WI38 (cell line): ENCODE data around the gene PDZRN3.

Source experiments
- H3K4me3 ChIP-seq: 2 replicates; pipeline ENCODE4 v1.5.1; 2011; ENCODE audit warnings: low read depth, mild to moderate bottlenecking, control low read depth, low read length
- TF ChIP-seq, protein P1 (sequence below): IDR thresholded peaks from 2 replicates; pipeline ENCODE4 v1.5.1; 2012; ENCODE audit warnings: low read depth, mild to moderate bottlenecking, control low read depth, low read length

Gene PDZRN3

DNA sequence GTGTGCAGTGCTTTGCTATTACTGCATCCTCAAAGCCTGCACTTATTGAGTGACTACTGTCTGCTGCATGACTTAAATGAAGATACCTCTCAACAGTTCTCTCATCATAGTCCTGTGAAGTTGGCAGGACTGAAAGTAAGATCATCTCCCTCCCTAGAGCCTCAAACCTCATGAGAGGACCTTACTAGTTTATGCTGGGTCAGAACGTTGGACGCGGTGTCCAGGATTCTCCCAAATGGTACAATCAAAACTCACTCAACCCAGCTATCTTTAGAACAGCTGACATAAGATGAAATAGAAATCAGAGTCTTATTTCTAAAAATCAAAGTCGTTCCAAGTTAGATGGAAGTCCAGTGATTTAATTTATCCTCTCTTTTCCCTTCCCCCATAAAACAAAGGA is 219.7 kb downstream of the PDZRN3 start:
- TF ChIP-seq, protein P1, sequence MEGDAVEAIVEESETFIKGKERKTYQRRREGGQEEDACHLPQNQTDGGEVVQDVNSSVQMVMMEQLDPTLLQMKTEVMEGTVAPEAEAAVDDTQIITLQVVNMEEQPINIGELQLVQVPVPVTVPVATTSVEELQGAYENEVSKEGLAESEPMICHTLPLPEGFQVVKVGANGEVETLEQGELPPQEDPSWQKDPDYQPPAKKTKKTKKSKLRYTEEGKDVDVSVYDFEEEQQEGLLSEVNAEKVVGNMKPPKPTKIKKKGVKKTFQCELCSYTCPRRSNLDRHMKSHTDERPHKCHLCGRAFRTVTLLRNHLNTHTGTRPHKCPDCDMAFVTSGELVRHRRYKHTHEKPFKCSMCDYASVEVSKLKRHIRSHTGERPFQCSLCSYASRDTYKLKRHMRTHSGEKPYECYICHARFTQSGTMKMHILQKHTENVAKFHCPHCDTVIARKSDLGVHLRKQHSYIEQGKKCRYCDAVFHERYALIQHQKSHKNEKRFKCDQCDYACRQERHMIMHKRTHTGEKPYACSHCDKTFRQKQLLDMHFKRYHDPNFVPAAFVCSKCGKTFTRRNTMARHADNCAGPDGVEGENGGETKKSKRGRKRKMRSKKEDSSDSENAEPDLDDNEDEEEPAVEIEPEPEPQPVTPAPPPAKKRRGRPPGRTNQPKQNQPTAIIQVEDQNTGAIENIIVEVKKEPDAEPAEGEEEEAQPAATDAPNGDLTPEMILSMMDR: no peak
- no peak overlapping the region for H3K4me3 ChIP-seq

DNA sequence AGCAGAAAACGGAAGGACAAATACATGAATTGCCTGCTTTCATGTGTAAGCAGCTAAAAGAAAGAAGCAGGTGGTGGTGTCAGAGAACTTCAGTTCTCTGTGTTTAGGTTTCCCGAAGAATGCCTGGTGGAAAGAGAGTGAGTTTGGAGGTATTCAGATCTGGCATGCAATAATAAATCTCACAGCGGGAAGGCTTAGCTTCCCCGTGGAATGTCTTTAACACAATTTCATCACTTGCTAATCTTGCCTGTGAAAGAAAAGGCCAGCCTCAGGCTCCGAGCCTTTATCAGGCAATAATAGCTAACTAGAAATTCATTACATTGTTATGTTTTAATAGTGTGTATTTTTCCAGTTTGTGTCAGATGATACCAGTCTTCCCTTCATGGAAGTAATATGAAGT is 220.3 kb downstream of the PDZRN3 start:
- TF ChIP-seq, protein P1: no peak
- no peak overlapping the region for H3K4me3 ChIP-seq

DNA sequence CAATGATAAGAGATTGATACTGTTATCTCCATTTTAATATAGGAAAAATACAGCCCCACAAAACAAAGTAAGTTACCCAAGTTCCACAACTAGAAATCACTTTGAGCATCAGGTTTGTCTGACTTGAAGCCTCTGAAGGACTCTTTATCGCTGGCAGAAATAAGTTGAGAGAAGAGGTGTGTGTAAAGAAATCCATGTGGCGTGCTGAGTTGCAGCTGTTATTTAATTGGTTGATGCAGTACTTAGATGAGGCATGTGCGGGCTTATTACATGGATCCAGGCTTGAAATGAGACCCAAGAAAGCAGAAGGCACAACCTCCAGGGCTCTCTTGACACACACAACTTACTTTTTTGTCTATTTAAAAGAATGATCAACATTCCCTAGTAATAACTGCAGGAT is 221.3 kb downstream of the PDZRN3 start:
- no peak overlapping the region for H3K4me3 ChIP-seq
- TF ChIP-seq, protein P1: no peak

DNA sequence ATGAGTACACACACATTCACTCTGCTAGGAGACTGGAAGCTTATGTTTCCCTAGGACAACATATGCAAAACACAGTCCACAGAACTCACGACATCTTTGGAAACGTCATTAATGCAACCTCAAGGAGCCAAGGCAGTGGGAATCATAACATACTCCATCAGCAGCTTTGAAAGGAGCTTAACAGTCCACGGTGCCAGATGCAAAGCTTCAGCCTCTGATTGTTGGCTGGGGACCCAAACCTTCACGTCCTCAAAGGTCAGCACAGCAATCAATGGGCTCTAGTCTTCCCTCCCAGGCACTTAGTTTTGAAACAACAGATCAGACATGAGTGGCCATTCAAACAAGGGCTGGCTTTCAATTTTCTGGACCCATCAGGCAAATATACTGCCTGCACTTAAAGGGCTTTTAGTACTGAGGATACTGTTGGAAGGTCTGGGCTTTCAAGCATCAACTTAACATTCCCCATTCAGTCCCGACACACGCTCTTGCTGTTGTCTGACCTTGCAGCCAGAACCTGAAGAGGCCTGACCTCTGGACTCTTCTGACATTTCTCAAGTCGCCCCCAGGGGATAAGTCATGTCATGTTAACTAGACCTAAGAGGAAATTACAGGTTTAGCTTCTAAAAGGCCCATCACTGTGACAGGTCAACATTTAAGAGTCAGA is 223.0 kb downstream of the PDZRN3 start:
- TF ChIP-seq, protein P1: no peak
- H3K4me3 ChIP-seq: no peak overlapping the region

DNA sequence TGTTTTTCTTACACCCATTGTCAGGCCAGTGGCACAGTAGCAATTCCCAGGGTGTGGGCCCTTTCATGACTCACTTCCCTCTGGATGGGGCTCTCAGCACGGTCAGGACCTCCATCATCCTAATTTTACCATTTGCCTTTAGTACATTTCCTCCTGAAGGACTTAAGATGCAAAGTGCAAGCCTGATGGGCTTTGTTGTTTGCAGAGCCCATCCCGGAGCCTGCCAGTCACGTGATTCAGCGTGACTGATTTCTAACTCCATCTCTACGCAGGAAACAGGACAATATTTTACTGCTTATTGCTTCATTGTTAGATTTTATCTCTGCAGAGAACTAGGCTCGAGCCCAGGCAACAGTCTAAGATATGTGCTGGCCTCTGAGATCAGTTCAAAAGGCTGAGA is 223.7 kb downstream of the PDZRN3 start:
- TF ChIP-seq, protein P1: no peak
- H3K4me3 ChIP-seq: no peak overlapping the region

DNA sequence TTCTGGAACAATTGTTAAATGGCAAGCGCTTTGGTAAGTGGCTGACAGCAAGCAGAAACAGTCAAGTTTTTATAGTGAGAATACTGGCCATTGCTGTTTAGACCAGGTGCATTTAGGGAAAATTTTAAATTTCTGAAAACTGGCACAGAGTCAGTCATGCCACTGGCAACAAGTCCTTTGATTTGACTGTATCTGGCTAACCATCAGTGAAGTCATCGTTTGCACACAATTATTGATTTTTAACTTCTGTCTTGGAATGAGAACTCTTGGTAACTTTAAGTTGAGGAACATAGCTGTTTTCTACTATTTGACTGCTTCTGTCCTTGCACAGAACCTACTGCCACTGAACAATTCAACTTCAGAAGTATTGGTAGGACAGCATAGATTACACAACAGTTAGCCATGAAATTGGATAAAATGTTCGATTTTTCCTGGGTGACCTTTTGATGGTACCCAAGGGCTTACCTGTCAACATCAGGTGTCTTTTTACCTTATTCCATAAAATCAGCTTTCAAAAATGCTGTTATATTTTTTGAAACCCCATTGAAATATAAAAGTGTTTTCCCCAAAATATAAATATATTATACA is 225.0 kb downstream of the PDZRN3 start:
- TF ChIP-seq, protein P1: no peak

DNA sequence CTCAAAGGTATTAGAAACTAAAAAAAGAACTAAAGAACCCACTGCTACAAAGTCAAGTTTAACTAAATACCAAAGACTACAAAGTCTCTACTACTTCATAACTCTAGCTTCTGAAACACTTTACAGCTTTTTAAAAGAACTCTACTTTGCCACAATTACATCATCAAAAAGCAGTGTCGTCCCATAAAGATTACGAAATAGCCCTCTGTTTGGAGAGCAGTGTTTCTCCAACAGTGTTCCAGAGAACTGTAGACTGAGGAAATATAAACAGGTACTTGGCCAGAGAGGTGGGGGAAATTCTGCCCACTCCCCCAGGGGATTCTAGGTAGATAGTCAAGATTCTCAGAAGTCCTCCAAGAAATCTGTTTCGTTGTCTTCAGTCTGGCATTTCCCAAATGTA is 225.6 kb downstream of the PDZRN3 start:
- TF ChIP-seq, protein P1: no peak
- no peak overlapping the region for H3K4me3 ChIP-seq

More for the DNA sequence above, 225.0 kb downstream of the PDZRN3 start:
- H3K4me3 ChIP-seq: no peak overlapping the region
